Measurements from ENCODE around the gene P2RY6.
A peak's percentile ranks its signal among the peaks of the same experiment; 100 is the strongest.

The P2RY6 gene

GRCh38 chr11:73281201-73281741 lies 9.1 kb downstream of the P2RY6 start:
- no peak for DNase-seq (ENCODE audit: low read depth)

GRCh38 chr11:73281796-73282660 lies 9.9 kb downstream of the P2RY6 start:
- DNase-seq (ENCODE audit: low read depth): no peak

DNA sequence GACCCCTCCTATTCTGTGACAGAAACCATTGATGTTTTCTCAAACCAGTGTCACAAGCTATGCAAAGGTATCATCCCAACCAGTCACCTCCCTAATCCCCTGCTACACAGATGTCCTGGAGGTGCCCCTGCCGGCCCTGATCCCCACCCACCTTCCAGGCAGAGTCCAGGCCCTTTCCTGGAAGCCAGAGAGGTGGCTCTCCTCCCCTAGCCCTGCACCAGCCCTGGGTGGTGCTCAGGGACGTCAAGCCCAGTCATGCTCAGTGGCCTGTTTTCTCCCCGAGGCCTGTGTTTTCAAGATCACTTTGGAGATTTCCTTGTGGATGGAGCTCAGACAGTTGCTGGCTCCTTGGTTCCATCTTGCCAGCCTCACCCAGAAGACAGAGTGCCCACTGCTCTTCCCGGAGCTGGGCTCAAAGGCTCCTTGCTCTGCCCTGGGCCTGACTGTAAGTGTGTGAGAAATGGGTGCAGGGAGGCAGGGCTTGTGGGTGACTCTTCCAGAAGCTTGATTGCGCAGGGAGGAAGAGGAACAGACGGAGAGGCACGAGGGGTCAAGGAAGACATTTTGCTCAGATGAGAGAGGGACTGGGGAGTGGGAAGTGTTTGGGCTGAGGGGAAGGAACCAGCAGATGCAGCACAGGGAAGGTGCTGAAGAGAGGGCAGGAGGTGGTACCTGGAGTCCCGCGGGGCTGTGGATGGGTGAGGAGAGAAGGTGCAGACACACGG lies 11.3 kb downstream of the P2RY6 start:
- DNase-seq (ENCODE audit: low read depth): no peak

GRCh38 chr11:73284106-73284505 lies 12.0 kb downstream of the P2RY6 start:
- no peak for DNase-seq (ENCODE audit: low read depth)

DNA sequence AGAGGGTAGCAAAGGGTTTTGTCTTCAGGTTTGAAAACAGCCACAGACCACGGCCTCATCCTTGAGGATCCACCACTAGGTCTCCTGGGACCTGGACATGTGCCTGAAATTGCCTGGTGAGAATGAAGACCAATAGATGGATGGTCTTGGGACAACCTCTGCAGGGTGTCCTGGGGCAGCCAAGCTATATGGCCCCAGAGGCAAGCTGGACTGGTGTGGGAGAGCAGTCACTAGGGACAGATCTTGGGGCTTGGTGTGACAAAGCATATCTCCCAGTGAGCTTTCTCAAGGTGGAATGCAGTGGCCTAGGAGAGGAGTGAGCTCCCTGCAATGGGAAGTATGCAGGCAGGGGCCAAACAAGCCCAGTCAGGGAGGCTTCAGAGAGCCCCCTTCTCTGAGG lies 13.6 kb downstream of the P2RY6 start:
- DNase-seq (ENCODE audit: low read depth): no peak

GRCh38 chr11:73286240-73286810 lies 14.2 kb downstream of the P2RY6 start:
- DNase-seq (ENCODE audit: low read depth): no peak

- no peak for DNase-seq (ENCODE audit: low read depth)
Observed at GRCh38 chr11:73287400-73288101, 15.4 kb downstream of the P2RY6 start.

DNA sequence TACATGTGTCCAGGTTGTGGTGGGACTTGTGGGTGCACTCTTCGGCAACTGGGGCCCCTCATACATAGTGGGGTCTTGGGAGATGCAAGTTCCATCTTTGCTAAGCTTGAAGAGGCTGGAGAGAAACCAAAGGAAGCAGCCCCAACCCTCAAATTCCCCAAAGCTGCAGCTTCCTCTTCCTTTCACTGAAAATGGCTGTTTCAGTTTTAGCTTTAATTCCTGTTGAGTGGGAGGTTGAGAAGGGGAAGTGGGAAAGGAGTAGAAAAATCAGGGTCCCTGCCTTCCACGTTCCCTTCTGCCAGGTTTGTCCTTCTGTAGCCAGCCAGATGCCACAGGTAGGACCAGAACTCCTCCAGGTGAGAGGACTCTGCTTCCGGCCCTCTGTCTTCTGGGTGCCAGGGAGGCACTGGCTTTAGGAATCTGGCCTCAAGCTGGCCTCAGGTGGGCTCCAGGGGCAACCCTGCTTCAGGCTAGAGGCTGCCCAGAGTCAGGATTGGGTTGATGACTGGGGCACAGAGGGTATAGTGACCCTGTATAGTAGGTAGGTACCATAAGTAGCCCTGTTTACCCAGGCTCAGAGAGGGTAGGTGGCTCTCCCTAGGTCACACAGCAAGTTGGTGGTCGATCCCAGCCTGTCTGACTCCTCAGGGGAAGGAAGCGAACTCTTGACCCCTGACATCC lies 16.2 kb downstream of the P2RY6 start:
- no peak for DNase-seq (ENCODE audit: low read depth)

GRCh38 chr11:73288873-73289707 lies 17.0 kb downstream of the P2RY6 start:
- DNase-seq (ENCODE audit: low read depth): peak; percentile 87

- no peak for DNase-seq (ENCODE audit: low read depth)
Observed at GRCh38 chr11:73290536-73290935, 18.4 kb downstream of the P2RY6 start.

GRCh38 chr11:73291196-73291595 lies 19.1 kb downstream of the P2RY6 start:
- DNase-seq (ENCODE audit: low read depth): no peak

DNA sequence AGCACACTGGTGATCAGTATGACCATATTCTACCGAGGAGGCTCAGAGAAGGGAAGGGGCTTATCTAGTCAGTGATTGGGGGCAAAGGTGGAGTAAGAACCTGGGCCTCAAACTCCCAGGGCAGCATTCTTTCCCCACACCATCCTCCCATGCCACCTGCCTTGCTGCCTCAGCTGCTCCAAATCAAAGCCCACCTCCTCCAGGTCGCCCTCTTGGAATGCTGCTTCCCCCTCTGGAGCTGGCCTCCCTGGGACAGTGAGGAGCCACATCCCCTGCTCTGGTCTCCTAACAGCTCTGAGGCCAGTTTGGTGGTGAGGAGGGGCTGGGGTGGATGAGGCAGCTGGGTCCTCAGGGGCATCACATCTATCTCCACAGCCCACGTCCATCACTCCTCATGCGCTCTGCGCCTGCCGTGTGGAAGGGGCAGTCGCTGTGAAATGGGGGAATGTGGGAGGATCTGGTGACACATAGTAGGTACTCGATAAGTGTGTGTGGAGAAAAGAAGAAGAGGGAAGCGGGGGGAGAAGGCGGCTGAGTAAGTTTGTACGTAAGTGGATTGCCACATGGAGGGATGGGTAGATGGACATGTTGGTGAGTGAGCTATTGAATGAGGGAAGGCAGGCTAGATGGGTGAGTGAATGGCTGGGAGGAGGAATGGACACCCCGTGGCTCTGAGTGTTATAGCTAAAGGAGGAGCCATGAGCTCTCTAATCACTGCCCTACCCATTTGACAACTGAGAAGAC lies 19.8 kb downstream of the P2RY6 start:
- DNase-seq (ENCODE audit: low read depth): no peak

- no peak for DNase-seq (ENCODE audit: low read depth)
Observed at GRCh38 chr11:73292525-73292894, 20.4 kb downstream of the P2RY6 start.

- no peak for DNase-seq (ENCODE audit: low read depth)
Observed at GRCh38 chr11:73293356-73293936, 21.3 kb downstream of the P2RY6 start.

DNA sequence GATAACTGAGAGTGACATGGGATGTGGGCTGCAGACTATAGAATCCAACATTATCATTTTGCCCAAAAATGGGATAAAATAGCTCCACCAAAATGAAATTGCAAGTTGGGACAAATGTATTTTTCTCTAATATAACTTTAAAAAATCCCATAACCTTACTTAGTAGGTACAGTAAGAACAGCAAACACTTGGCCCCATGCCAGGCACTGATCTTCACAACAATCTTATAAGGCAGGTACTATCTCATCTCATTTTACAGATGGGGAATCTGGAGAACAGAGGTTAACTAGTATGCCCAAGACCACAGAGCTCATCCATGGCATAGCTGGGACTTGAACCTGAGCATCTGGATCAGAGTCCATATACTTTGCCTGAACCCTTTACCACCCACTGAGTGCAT lies 22.5 kb downstream of the P2RY6 start:
- DNase-seq (ENCODE audit: low read depth): no peak

- DNase-seq (ENCODE audit: low read depth): peak; percentile 96
Observed at GRCh38 chr11:73295241-73295995, 23.3 kb downstream of the P2RY6 start.

GRCh38 chr11:73295996-73296318 lies 23.8 kb downstream of the P2RY6 start:
- DNase-seq (ENCODE audit: low read depth): no peak

- no peak for DNase-seq (ENCODE audit: low read depth)
Observed at GRCh38 chr11:73296501-73297230, 24.5 kb downstream of the P2RY6 start.

Measured in ELR (cell line).